Gastroesophageal sphincter (tissue), 3 donors: Measurements from ENCODE around the gene EAF2.

ENCODE experiments used
- CTCF ChIP-seq, 4 experiments: fragments of 200-600 bp in 2 of 4; fragments of 450-650 bp in 2 of 4; sonication (generic) in 1 of 4; IDR thresholded peaks; one replicate each; pipeline ENCODE4 v1.5.1; 2017 to 2019; ENCODE audit warnings: antibody characterized with exemption in 4 of 4, mild to moderate bottlenecking in 2 of 4, moderate library complexity in 2 of 4
- POLR2A ChIP-seq, 2 donors: fragments of 450-650 bp; IDR thresholded peaks; one replicate each; pipeline ENCODE4 v1.6.1; 2017; ENCODE audit warnings: antibody characterized with exemption in 2 of 2, mild to moderate bottlenecking in 2 of 2, moderate library complexity in 1 of 2
- POLR2AphosphoS5 ChIP-seq: sonication (generic); formaldehyde crosslinking; IDR thresholded peaks from one replicate; pipeline ENCODE4 v1.6.1; 2017; ENCODE audit warnings: antibody characterized with exemption

- TF ChIP-seq CTCF (IDR thresholded peaks at IDR 0.05) (no peak), POLR2AphosphoS5 (no peak), POLR2A (IDR thresholded peaks at IDR 0.05) (no peak)
Measured at GRCh38 chr3:121800906-121801305, 34.1 kb upstream of the EAF2 start.
